ENCODE results near the gene FOXP1. TPM values are rescaled to one million over a fixed set of nuclear protein-coding genes. Genes with fewer than 3 reads are reported as not detected.

The FOXP1 gene
- total RNA-seq, 1 donor from 2014 or later: 113 TPM

GRCh38 chr3:71317140-71317539 is 266.4 kb downstream of the FOXP1 start:
- no peak for DNase-seq (ENCODE audit: extremely low spot score, unreplicated experiment)
- TF ChIP-seq CTCF (conservative IDR thresholded peaks at IDR 0.05): no peak
- Mint-ChIP-seq H3K27ac (no peak overlapping the region), H3K4me3 (no peak overlapping the region), H3K4me1 (ENCODE audit: unreplicated experiment) (peaks cover 21% of the 10 kb centered on the region), H3K36me3 (peaks cover 3% of the 10 kb centered on the region), H3K9me3 (no peaks in the 10 kb centered on the region), H3K27me3 (no peaks in the 10 kb centered on the region)

- no peak for TF ChIP-seq CTCF (conservative IDR thresholded peaks at IDR 0.05)
- Mint-ChIP-seq H3K27ac (peak overlapping the region; percentile 46), H3K4me3 (no peak overlapping the region), H3K4me1 (ENCODE audit: unreplicated experiment) (peaks cover 27% of the 10 kb centered on the region), H3K27me3 (no peaks in the 10 kb centered on the region), H3K36me3 (peaks cover 7% of the 10 kb centered on the region), H3K9me3 (no peaks in the 10 kb centered on the region)
- DNase-seq (ENCODE audit: extremely low spot score, unreplicated experiment): no peak
These were observed 267.3 kb downstream of the FOXP1 start for GRCh38 chr3:71316066-71316777.

GRCh38 chr3:71315431-71315830 is 268.1 kb downstream of the FOXP1 start:
- Mint-ChIP-seq H3K27ac (no peak overlapping the region), H3K36me3 (peaks cover 6% of the 10 kb centered on the region), H3K4me1 (ENCODE audit: unreplicated experiment) (peaks cover 33% of the 10 kb centered on the region), H3K9me3 (no peaks in the 10 kb centered on the region), H3K4me3 (no peak overlapping the region), H3K27me3 (no peaks in the 10 kb centered on the region)
- no peak for DNase-seq (ENCODE audit: extremely low spot score, unreplicated experiment)
- TF ChIP-seq CTCF (conservative IDR thresholded peaks at IDR 0.05): no peak

GRCh38 chr3:71313844-71314243 is 269.7 kb downstream of the FOXP1 start:
- Mint-ChIP-seq H3K9me3 (no peaks in the 10 kb centered on the region), H3K27me3 (no peaks in the 10 kb centered on the region), H3K27ac (no peak overlapping the region), H3K4me3 (no peak overlapping the region), H3K4me1 (ENCODE audit: unreplicated experiment) (peaks cover 47% of the 10 kb centered on the region), H3K36me3 (peaks cover 6% of the 10 kb centered on the region)
- no peak for DNase-seq (ENCODE audit: extremely low spot score, unreplicated experiment)
- TF ChIP-seq CTCF (conservative IDR thresholded peaks at IDR 0.05): no peak

GRCh38 chr3:71312461-71312860 is 271.1 kb downstream of the FOXP1 start:
- no peak overlapping the region for H3K4me3 Mint-ChIP-seq
- no peaks in the 10 kb centered on the region for H3K9me3 Mint-ChIP-seq
- peaks cover 46% of the 10 kb centered on the region for H3K4me1 Mint-ChIP-seq (ENCODE audit: unreplicated experiment)
- no peak for DNase-seq (ENCODE audit: extremely low spot score, unreplicated experiment)
- H3K27ac Mint-ChIP-seq: no peak overlapping the region
- H3K36me3 Mint-ChIP-seq: peaks cover 6% of the 10 kb centered on the region
- no peak for TF ChIP-seq CTCF (conservative IDR thresholded peaks at IDR 0.05)
- H3K27me3 Mint-ChIP-seq: no peaks in the 10 kb centered on the region

All from type B pancreatic cell (in vitro differentiated cells).